PC-3 (cell line): ENCODE data around the gene CFAP221.

Experiments
- EZH2phosphoT487 ChIP-seq: fragments of 300-600 bp; sonication (generic); IDR thresholded peaks from 2 replicates; pipeline ENCODE4 v1.6.1; 2018; ENCODE audit warnings: mild to moderate bottlenecking, antibody characterized with exemption, low read length, borderline replicate concordance
- TF ChIP-seq, protein P1 (sequence below): fragments of 300-600 bp; sonication (generic); conservative IDR thresholded peaks from 2 replicates; pipeline ENCODE4 v1.5.1; 2017; ENCODE audit warnings: antibody characterized with exemption, low read depth, mild to moderate bottlenecking, low read length

DNA sequence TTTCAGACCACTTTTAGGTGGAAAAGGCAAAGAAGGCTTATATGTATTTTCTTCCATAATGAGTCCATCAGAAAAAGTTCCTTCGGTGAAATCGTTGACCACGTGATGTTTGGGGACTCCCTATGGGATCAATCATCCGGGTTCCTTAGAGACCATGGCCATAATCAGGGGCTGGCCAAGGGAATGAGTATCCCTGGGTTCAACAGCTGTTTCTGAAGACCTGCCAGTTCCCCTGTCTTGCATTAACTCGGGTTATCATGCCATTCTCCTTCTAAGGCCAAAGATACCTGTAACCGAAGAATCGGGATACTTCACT is 116.1 kb downstream of the CFAP221 start:
- TF ChIP-seq EZH2phosphoT487: no peak
- TF ChIP-seq, protein P1, sequence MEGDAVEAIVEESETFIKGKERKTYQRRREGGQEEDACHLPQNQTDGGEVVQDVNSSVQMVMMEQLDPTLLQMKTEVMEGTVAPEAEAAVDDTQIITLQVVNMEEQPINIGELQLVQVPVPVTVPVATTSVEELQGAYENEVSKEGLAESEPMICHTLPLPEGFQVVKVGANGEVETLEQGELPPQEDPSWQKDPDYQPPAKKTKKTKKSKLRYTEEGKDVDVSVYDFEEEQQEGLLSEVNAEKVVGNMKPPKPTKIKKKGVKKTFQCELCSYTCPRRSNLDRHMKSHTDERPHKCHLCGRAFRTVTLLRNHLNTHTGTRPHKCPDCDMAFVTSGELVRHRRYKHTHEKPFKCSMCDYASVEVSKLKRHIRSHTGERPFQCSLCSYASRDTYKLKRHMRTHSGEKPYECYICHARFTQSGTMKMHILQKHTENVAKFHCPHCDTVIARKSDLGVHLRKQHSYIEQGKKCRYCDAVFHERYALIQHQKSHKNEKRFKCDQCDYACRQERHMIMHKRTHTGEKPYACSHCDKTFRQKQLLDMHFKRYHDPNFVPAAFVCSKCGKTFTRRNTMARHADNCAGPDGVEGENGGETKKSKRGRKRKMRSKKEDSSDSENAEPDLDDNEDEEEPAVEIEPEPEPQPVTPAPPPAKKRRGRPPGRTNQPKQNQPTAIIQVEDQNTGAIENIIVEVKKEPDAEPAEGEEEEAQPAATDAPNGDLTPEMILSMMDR: no peak; the same call in 1 of the 2 replicates
